Measurements from ENCODE around the gene ALKBH3. TPM values are rescaled to one million over a fixed set of nuclear protein-coding genes. Genes with fewer than 3 reads are reported as not detected.
A peak's percentile ranks its signal among the peaks of the same experiment; 100 is the strongest.

Gene ALKBH3
- total RNA-seq, 1 experiment from 2014 or later: 59.3 TPM

DNA sequence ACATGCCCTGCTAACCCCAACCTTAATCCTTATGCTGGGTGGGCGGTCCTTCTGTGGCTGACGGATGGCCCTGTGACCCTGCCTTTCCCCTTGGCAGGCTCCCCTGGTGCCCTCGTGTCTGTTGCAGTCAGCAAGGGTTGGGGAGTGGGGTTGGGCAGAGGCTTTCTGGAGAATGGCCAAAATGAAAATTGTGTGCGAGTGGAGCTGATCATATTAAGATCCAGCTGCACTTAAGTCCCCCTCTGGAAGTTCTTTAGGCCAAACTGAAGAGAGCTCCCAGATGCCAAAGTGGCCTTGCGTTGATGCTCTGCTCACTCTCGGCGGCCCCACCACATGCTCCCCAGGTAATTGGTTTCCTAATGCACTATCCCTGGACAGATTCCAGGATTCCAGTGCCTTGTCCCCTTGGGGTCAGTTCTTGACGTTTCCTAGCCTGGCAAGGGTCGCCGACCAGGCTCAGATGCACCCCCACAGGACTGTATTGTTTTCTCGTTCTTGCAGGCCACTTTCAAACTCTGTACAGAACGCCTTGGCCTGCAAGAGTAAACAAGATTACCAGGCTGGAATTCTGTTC is 45.4 kb downstream of the ALKBH3 start:
- Histone ChIP-seq H3K36me3 (peaks cover 3% of the 10 kb centered on the region; the same call in 1 of the 2 replicates), H3K4me3 (no peak overlapping the region), H3K9me3 (no peaks in the 10 kb centered on the region), H3K27me3 (no peaks in the 10 kb centered on the region)
- DNase-seq: no peak

DNA sequence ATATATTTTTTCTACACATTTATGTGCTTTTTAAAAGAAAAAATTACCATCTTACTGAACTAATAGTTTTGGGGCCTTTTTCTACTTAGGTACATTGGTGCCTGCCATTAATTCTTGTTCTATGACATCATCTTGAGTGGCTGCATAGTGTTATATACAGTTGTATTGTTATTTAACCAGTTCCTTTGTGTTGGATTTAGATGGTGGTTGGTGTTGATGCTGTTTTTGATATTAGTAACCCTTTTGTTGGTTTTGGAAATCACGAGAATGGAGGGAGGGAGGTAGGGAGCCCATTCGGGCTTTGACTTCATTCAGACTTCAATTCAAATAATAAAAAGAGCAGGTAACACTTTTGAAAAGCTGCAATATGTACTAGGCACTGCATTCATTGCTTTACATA is 46.4 kb downstream of the ALKBH3 start:
- no peak for DNase-seq
- Histone ChIP-seq H3K36me3 (no peaks in the 10 kb centered on the region), H3K4me3 (no peak overlapping the region)

DNA sequence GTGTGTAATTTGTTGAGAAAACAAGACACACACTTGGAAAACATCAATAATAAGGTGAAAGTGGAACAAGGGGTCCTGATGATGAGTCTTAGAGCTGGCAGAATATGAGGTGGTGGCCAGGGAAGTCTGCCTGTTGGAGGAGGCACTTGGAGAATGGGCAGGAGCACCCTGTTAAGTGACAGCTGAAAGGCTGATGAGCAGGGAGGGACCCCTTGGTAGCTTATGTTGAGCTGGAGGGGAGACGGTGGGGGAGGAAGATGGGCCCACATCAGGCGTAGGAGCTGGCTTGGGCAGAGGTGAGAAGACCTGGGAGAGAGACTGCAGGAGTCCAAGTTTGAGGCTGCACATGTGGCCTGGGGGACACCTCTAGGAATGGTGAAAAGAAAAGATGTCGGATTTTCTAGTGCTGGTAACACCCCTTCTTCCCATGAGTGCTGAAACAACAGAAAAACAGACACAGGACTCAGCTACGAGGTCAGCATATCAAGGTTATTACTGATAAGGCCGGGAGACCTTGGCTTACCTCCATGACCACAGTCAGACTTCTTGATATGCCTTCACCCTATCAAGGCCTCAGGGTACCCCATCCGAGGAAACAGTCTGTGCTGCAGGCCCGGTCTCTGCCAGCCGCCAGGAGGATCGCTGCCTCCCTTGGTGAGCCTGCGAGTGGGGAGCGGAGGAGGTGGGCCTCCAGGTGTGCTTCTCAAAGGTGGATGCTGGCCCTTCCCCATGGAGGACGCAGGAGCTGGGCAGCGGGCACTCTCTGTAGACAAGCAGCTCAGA is 47.5 kb downstream of the ALKBH3 start:
- Histone ChIP-seq H3K9me3 (no peaks in the 10 kb centered on the region), H3K36me3 (no peaks in the 10 kb centered on the region), H3K4me3 (no peak overlapping the region), H3K27me3 (no peaks in the 10 kb centered on the region)
- no peak for DNase-seq

More for the DNA sequence above, 46.4 kb downstream of the ALKBH3 start:
- Histone ChIP-seq H3K9me3 (no peaks in the 10 kb centered on the region), H3K27me3 (no peaks in the 10 kb centered on the region)

DNA sequence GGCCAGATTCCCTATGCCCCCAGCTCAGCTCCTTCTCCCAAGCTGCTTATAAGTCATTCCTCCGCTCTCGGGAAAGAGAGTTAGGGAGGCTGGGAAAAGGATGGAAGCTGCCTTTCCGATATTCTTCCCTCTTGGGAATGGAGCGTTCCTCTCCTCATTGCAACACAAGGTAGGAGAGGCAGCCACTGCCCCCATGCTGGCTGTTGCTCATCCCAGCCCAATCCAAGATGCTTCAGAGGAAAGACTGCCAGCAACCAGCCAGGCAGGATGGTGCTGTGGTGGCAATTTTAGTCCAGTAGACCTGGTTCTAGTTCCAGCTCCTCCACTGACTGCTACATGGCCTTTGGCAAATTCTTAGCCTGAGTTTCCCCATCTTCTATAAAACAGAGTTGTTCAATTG is 48.1 kb downstream of the ALKBH3 start:
- Histone ChIP-seq H3K27me3 (no peaks in the 10 kb centered on the region), H3K4me3 (no peak overlapping the region), H3K9me3 (no peaks in the 10 kb centered on the region), H3K36me3 (no peaks in the 10 kb centered on the region)
- DNase-seq: no peak

DNA sequence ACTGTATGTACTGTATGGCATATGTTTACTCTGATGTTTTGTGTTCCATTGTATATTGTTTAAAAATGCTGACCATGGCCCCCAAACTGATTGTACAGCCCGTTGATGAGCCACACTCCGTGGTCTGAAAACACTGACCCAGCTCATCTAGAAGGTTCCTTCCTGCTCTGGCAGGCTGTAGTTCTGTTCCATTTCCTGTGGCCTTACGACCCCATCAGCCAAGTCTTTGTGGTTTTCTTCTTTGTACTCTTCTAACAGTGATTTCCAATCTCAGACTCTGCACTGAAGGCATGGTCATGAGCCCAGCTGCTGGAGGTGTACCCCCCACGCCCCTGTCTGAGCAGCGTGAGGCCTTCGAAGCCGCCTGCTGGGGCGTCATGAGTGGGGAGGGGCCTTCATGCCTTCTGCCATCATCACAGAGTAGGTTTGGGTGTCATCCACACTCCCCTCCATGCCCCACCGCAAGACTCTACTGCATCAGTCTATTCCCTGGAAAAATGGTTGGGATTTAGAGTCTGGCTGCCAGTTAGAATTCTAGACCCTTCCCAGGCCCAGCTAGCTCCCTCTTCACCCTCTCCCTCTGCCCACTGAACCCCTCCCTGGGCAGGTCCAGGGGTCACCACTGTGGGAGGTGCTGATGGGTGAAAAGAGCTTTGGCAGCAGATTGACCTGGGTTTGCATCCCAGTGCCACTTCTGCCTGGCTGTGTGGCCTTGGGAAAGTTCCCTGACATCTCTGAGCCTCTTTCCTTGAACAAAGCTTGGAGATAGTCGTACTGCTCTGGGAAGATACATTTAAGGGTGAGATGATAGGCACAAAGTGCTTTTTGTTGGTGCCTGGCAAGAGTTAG is 50.5 kb downstream of the ALKBH3 start:
- DNase-seq: no peak
- Histone ChIP-seq H3K27me3 (no peaks in the 10 kb centered on the region), H3K9me3 (no peaks in the 10 kb centered on the region), H3K4me3 (no peak overlapping the region), H3K36me3 (no peaks in the 10 kb centered on the region)

DNA sequence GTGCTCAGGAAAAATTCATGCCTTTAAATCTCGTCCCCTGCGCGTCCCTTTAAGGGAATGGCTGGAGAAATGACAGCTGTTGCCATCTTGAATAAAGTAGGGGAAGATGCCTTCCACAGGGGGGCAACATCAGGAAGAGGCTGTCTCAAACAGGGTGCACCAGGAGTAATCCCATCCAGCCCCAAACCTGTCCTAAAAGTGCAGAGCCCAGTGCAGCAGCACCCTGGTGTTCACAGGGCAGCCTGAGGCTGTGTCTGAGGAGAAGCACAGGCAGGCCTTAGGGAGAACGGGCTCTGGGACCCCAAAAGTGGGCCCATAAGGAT is 51.0 kb downstream of the ALKBH3 start:
- Histone ChIP-seq H3K4me3 (no peak overlapping the region), H3K27me3 (no peaks in the 10 kb centered on the region), H3K9me3 (no peaks in the 10 kb centered on the region), H3K36me3 (no peaks in the 10 kb centered on the region)
- no peak for DNase-seq

DNA sequence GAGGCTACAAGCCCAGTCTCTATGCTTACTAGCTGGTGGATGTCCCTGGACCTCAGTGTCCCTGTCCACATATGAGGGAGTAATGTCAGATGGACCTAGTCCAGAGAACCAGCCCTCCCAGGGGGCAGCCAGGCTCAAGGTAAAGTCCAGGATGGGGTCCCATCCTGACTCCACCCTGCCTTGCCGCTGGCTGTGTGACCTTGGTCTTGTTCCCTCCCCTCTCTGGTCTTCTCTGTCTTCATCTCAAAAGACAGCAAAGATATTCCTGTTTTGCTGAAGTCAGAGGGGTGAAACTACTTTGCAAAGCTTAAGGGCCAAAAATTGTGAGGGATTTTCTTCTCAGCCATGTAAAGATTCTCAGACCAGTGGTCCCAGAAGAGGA is 52.6 kb downstream of the ALKBH3 start:
- Histone ChIP-seq H3K4me3 (no peak overlapping the region), H3K27me3 (no peaks in the 10 kb centered on the region), H3K9me3 (no peaks in the 10 kb centered on the region), H3K36me3 (no peaks in the 10 kb centered on the region)
- no peak for DNase-seq

DNA sequence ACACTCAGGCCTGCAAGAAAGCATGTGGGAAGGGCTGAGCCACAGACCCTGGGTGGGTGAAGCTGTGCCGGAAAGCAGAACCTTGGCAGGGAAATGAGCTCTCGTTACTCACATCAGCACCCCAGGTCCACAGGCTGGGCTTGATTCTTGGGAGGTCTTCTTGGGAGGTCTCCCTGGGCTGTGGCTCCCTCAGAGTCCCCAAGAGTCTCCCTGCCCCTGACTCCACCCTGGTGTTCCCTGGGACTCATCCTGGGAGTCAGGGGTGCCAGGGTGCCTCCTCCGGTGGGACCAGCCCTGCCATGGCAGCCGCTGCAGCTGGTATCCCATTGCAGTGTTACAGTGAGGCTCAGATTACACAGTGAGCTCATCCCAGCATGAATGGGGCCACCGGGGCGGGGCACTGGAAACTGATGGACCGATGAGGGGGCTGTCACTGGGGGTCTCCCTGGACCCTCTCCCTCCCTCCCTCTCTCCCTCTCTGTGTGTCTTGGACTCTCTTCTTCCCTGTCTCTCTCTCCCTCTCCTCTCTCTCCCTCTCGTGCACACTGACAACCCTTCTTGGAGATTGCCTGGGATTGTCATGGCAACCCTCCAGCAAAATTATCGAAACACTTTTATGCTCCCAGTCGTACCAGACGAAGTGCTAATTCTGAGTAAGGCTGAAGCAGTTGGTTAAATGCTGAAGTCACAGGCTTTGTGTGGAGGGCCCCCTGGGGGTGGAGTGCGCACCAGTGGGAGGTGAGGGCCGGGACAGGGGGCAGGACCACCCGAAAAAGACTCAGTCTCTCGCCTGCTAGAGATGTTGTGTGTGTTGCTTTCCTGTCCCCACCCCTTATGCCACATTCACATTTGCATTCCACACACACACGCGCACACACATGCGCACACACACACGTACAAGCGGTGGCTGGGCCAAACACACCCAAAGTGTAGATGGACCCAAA is 53.2 kb downstream of the ALKBH3 start:
- H3K9me3 ChIP-seq: no peaks in the 10 kb centered on the region
- DNase-seq: no peak
- no peak overlapping the region for H3K4me3 ChIP-seq
- H3K27me3 ChIP-seq: no peaks in the 10 kb centered on the region
- no peaks in the 10 kb centered on the region for H3K36me3 ChIP-seq

DNA sequence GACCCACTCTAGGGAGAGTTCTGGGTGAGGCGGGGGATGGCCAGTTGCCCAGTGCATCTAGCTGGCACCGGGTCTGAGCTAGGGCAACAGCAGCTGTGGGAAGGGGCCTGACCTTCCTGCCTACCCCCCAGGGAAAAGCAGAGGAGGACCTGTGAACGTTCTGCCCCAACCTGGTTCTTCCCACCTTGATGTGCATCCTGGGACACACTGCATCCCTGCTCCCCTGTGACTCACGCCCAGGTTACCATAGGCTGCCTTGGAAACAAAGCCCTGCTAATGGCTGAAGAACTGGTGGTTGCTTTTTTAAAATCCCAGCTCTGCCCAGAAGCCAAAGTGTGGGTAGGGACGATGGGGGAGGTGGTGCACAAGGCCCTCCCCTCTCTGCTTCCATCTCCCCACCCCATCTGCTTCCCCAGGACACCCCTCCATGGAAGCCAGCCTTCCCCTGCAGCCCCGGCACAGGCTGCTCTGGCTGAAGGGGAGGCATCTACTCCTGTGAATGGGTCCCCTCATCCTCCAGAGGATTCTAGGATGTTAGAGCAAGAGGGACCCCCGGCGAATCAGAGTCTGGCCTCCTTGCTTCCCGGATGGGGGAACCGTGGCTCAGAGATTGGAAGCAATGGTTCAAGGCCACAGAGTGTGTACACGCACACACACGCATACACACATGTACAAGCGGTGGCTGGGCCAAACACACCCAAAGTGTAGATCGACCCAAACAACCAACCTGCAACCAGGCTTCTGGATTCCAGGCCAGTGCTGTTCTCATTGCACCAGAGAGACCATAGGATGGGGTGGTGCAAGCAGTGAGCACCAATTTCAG is 54.2 kb downstream of the ALKBH3 start:
- no peaks in the 10 kb centered on the region for H3K27me3 ChIP-seq
- H3K4me3 ChIP-seq: no peak overlapping the region
- DNase-seq: no peak
- H3K9me3 ChIP-seq: no peaks in the 10 kb centered on the region
- H3K36me3 ChIP-seq: no peaks in the 10 kb centered on the region

DNA sequence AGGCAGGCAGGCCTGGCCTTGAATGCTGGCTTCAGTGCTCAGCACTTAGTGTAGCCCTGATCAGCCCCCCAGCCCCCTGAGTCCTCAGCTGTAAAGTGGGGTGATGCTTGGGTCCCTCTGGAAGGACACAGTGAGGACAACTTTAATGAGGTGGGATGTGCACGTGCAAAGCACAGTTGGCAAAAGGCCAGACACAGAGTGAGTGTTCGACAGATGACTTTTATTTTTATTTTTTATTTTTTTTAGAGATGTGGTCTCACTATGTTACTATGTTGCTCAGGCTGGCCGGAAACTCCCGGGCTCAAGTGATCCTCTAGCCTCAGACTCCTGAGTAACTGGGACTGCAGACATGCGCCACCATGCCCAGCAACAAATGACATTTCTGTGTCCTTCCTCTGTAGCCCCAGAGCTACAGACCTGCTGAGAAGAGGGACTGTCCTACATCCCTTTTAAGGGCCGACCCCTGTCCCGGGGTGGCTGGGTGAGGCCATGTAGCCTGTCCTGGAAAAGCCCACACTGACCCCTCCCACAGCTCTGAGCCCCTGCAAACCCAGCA is 54.9 kb downstream of the ALKBH3 start:
- H3K36me3 ChIP-seq: no peaks in the 10 kb centered on the region
- H3K4me3 ChIP-seq: no peak overlapping the region
- H3K9me3 ChIP-seq: no peaks in the 10 kb centered on the region
- no peak for DNase-seq
- no peaks in the 10 kb centered on the region for H3K27me3 ChIP-seq

DNA sequence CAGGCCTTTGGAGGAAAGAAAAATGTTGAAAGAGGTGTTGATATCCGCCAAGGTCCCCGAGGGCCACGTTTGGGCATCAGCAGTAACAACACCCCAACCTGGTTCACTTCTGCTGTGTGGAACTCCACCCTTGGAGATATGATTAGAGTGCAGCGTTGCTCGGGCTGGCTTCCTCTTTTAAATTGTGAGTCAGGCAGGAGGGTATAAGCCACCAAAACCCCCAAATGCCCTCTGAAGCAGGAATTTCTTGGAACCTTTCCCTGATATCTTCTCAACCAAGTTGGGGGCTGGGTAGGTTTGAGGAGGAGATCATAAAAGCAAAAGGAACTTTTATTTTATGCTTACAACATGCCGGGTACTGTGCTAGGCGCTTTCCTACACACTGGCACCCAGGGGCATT is 55.4 kb downstream of the ALKBH3 start:
- Histone ChIP-seq H3K4me3 (no peak overlapping the region), H3K9me3 (no peaks in the 10 kb centered on the region), H3K27me3 (no peaks in the 10 kb centered on the region), H3K36me3 (no peaks in the 10 kb centered on the region)
- no peak for DNase-seq

DNA sequence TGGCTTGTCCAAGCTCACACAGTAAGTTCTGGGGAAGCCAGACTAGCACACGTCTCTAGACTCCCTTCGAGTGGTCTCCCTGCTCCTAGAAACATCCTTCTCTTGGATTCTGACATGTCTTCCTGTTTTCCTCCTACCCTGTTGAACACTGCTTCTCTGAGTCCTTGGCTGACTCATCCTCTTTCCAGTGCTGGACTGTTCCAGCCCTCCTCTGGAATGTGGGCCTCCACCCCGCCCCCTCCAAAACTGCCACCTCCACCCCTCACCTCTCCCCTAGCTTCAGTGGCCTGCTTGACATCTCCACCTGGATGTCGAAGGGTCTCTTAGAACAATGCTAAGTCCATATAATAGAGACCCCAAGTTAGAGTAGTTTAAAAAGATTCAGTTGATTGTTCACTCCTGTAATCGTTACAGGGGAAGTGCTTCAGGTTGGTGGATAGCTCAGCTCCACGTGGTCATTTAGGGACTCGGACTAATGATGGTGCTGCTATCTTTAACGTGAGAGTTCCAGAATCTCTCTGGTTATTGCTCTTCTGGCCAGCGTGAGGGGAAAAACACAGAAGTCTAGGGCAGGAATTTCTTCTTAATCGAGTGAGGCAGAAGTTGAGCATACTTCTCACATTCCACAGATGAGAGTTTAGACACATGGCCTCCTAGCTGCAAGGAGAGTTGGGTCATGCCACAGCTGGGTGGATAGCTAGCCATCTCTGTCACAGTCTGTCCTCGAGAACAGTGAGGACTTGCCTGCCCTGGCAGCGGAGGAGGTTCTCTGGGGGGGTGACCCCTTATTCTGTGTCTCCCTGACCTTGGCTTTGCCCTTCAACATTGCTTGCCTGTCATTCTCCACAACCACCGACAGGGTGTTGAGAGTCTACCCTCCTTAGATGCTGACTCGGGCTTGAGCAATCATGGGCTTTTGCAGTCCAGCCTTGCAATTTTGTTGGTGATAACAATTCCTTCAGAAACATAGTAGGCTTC is 57.1 kb downstream of the ALKBH3 start:
- Histone ChIP-seq H3K9me3 (no peaks in the 10 kb centered on the region), H3K4me3 (no peak overlapping the region), H3K27me3 (peaks cover 10% of the 10 kb centered on the region), H3K36me3 (no peaks in the 10 kb centered on the region)
- no peak for DNase-seq

DNA sequence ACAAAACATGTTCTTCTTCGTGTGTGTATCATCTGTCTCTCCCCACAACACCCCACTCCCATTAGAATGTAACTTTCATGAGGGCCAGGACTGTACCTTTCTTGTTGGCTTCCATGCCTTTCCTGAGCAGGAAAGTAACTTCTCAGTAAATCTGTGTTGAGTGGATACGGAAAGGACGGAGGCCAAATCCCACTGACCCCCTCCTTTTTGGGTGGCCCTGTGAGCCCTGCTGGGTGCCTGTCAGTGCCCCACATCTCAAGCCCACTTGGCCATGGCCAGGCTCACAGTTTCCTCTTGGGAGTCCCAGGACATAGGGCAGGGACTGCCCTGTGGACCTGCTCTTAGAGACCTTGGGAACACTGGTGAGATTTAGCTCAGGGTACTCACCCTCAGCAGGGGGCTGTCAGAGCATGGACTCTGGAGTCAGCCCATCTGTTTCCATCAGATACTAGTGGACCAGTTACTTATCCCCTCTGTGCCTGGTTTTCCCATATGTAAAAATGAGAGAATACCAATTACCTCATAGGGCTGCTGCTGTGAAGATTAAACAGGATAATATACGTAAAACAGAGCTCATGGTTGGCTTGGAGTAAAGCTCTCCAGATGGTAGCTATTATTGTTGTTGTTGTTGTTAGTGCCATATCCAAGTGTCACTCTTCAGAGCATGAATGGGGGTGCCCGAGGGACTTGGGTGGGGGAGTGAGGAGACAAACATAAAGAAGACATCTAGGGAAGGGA is 60.8 kb downstream of the ALKBH3 start:
- Histone ChIP-seq H3K27me3 (peaks cover 36% of the 10 kb centered on the region), H3K36me3 (no peaks in the 10 kb centered on the region), H3K9me3 (no peaks in the 10 kb centered on the region), H3K4me3 (peak overlapping the region; percentile 43)
- DNase-seq: no peak
